B cell (primary cell): ENCODE data around the gene POTEF. TPM values are rescaled to one million over a fixed set of nuclear protein-coding genes. Genes with fewer than 3 reads are reported as not detected.
"Not testable (repeated sequence)": the region's sequence is repeated elsewhere in the genome, so short reads cannot be mapped to it uniquely, and the experiment has no call there.

Experiments
- ATAC-seq: fragments of 200-7000 bp; cut with Tn5 transposase; one replicate; pipeline ENCODE4 v1.10.0; 2021; ENCODE audit warnings: low read depth, mild to moderate bottlenecking, moderate number of reproducible peaks, moderate library complexity
- CTCF ChIA-PET: fragments of 350-600 bp; sonication (Branson Sonifier 250); formaldehyde crosslinking; loops from one replicate; lab custom pipeline; 2021; ENCODE audit warnings: antibody characterized with exemption, inconsistent platforms; lab: Charles Lee
- POLR2A ChIA-PET: fragments of 350-600 bp; sonication (Branson Sonifier 250); formaldehyde crosslinking; loops from one replicate; lab custom pipeline; 2021; ENCODE audit warnings: antibody characterized with exemption; lab: Charles Lee
- DNase-seq: peaks from one replicate; pipeline ENCODE4 v3.0.0; 2013
- H2AFZ ChIP-seq: 2 replicates; pipeline ENCODE4 v1.6.1; 2012; ENCODE audit warnings: mild to moderate bottlenecking, low read depth, low read length; ENCODE audit not compliant: insufficient read depth, poor library complexity, severe bottlenecking
- H3K27ac ChIP-seq, 2 donors: 1 replicate in 1 of 2; 2 replicates in 1 of 2; pipeline ENCODE4 v1.5.1; 2012 to 2013; ENCODE audit warnings: low read length in 2 of 2, mild to moderate bottlenecking in 2 of 2, moderate library complexity in 1 of 2
- H3K27me3 ChIP-seq, 4 experiments: fragments of 200-600 bp in 1 of 4; sonication (generic) in 1 of 4; replicated peaks in 1 of 4; 1 replicate in 2 of 4; 2 replicates in 2 of 4; pipeline versions ENCODE4 v1.6.1 to v1.7.0; 2013 to 2016; ENCODE audit warnings: low read length in 3 of 4, mild to moderate bottlenecking in 2 of 4, mixed read lengths in 1 of 4, moderate library complexity in 1 of 4; ENCODE audit not compliant: insufficient read depth in 4 of 4, control insufficient read depth in 3 of 4; ENCODE audit errors: control extremely low read depth in 1 of 4
- H3K36me3 ChIP-seq, 2 experiments: replicated peaks in 1 of 2; 1 replicate in 1 of 2; 2 replicates in 1 of 2; pipeline versions ENCODE4 v1.6.1 to v1.7.1; 2013; ENCODE audit warnings: low read length in 1 of 2; ENCODE audit not compliant: insufficient read depth in 2 of 2, control insufficient read depth in 1 of 2; ENCODE audit errors: control extremely low read depth in 1 of 2, extremely low read depth in 1 of 2
- H3K4me1 ChIP-seq, 2 donors: fragments of 200-600 bp in 1 of 2; sonication (generic) in 1 of 2; 1 replicate in 1 of 2; 2 replicates in 1 of 2; pipeline versions ENCODE4 v1.5.1 to v1.6.1; 2013 to 2017; ENCODE audit warnings: low read length in 2 of 2; ENCODE audit not compliant: control insufficient read depth in 2 of 2, insufficient read depth in 2 of 2
- H3K4me2 ChIP-seq: replicated peaks from 2 replicates; pipeline ENCODE3; 2012; ENCODE audit warnings: mild to moderate bottlenecking, low read depth, low read length; ENCODE audit not compliant: poor library complexity, severe bottlenecking
- H3K4me3 ChIP-seq, 5 experiments: fragments of 200-600 bp in 1 of 5; sonication (generic) in 1 of 5; 1 replicate in 3 of 5; 2 replicates in 2 of 5; pipeline versions ENCODE4 v1.5.1 to v1.7.0; 2011 to 2016; ENCODE audit warnings: low read length in 4 of 5, mild to moderate bottlenecking in 4 of 5, low read depth in 2 of 5, control low read depth in 1 of 5, moderate library complexity in 1 of 5; ENCODE audit not compliant: insufficient read depth in 1 of 5; ENCODE audit errors: control extremely low read depth in 1 of 5, extremely low read depth in 1 of 5
- H3K79me2 ChIP-seq: fragments of 200-600 bp; sonication (generic); one replicate; pipeline ENCODE4 v1.6.0; 2016; ENCODE audit warnings: low read length; ENCODE audit not compliant: control insufficient read depth, insufficient read depth
- H3K9ac ChIP-seq: fragments of 200-600 bp; sonication (generic); 2 replicates; pipeline ENCODE4 v1.6.1; 2017; ENCODE audit warnings: mild to moderate bottlenecking, low read length, moderate library complexity
- H3K9me3 ChIP-seq, 3 donors: one replicate each; pipeline versions ENCODE4 v1.6.1 to v1.7.1; 2013; ENCODE audit warnings: low read length in 2 of 3; ENCODE audit not compliant: control insufficient read depth in 2 of 3, insufficient read depth in 1 of 3; ENCODE audit errors: control extremely low read depth in 1 of 3
- H4K20me1 ChIP-seq: 2 replicates; pipeline ENCODE4 v1.6.0; 2012; ENCODE audit warnings: mild to moderate bottlenecking, low read length; ENCODE audit not compliant: insufficient read depth, control insufficient read depth, poor library complexity, severe bottlenecking
- H3K27ac Mint-ChIP-seq: one replicate; pipeline ENCODE4 v1.8.0; 2021; ENCODE audit warnings: mixed read lengths
- H3K27me3 Mint-ChIP-seq: one replicate; pipeline ENCODE4 v1.8.0; 2021; ENCODE audit warnings: mixed read lengths
- H3K4me1 Mint-ChIP-seq: one replicate; pipeline ENCODE4 v1.8.0; 2021; ENCODE audit warnings: mixed read lengths
- H3K4me3 Mint-ChIP-seq: one replicate; pipeline ENCODE4 v1.8.0; 2021; ENCODE audit warnings: mixed read lengths
- H3K9me3 Mint-ChIP-seq: one replicate; pipeline ENCODE4 v1.8.0; 2022; ENCODE audit warnings: mixed read lengths; ENCODE audit not compliant: insufficient read depth
- EZH2 ChIP-seq: IDR thresholded peaks from 2 replicates; pipeline ENCODE4 v1.6.1; 2012; ENCODE audit warnings: borderline replicate concordance, low read depth, mild to moderate bottlenecking, moderate library complexity, low read length; ENCODE audit not compliant: insufficient read depth, poor library complexity, severe bottlenecking
- WGBS: methylation state at CpG from one replicate; pipeline ENCODE4 v1.1.5; 2013; ENCODE audit warnings: missing lambda C conversion rate; ENCODE audit not compliant: insufficient coverage; 5-methylcytosine and 5-hydroxymethylcytosine counted together
- intact Hi-C: fragments of 100-400 bp; cut with micrococcal nuclease; formaldehyde crosslinking; loops from one replicate; pipeline ENCODE4 v1.10.0; 2022
- polyA plus RNA-seq: library from polyadenylated mRNA; depleted of rRNA; stranded (reverse); fragments of >200 nt; gene quantifications from 2 replicates; pipeline ENCODE4 v1.2.3, GENCODE V29; 2012
- total RNA-seq, 2 donors: library from RNA; stranded (reverse); fragments of 120-200 nt in 1 of 2; gene quantifications; 1 replicate in 1 of 2; 2 replicates in 1 of 2; pipeline versions ENCODE4 v1.2.3 to v1.2.4, GENCODE V29; 2013 to 2022
- TF ChIP-seq, protein P1 (sequence below): fragments of 200-600 bp; IDR thresholded peaks from one replicate; pipeline ENCODE4 v1.8.0; 2022; ENCODE audit warnings: antibody characterized with exemption, mild to moderate bottlenecking

POTEF gene
- total and polyA plus RNA-seq, 2 donors (not counting 1 experiment from before 2014, with no cell fraction given) = not detected

- Mint-ChIP-seq H3K4me1 (peaks cover 31% of the 10 kb centered on the region), H3K27ac (peak overlapping the region; percentile 41)
- H3K79me2 ChIP-seq, intact Hi-C loops, H3K27ac ChIP-seq, H3K9me3 ChIP-seq, H3K4me2 ChIP-seq, H3K9ac ChIP-seq, H3K27me3 ChIP-seq, DNase-seq, H2AFZ ChIP-seq, CTCF ChIA-PET, H3K4me3 ChIP-seq, H3K9me3 Mint-ChIP-seq, ATAC-seq, H3K4me3 Mint-ChIP-seq, H3K27me3 Mint-ChIP-seq, POLR2A ChIA-PET, H4K20me1 ChIP-seq: not testable (repeated sequence)
- Histone ChIP-seq H3K4me1 (peaks cover 24 to 32% of the 10 kb centered on the region in 2 donors), H3K36me3 (peaks cover 2 to 21% of the 10 kb centered on the region in 2 experiments)
- WGBS = 94% methylated on average over 18 of the region's 25 CpGs
These were observed 32.0 kb upstream of the POTEF start for GRCh38 chr2:130160838-130161705.

GRCh38 chr2:130160131-130160530, 31.1 kb upstream of the POTEF start:
- WGBS = 99% methylated on average over 6 of the region's 6 CpGs
- H3K4me3 ChIP-seq = no peak overlapping the region
- H3K9me3 Mint-ChIP-seq = no peaks in the 10 kb centered on the region
- intact Hi-C loops = no loop called here
- H3K4me2 ChIP-seq = no peak overlapping the region
- H3K9ac ChIP-seq = no peak overlapping the region
- peaks cover 32% of the 10 kb centered on the region for H3K4me1 Mint-ChIP-seq
- ATAC-seq (no peak), DNase-seq (no peak)
- no peak overlapping the region for H2AFZ ChIP-seq
- POLR2A ChIA-PET = no interaction called here
- no peaks in the 10 kb centered on the region for H3K27me3 ChIP-seq
- peaks cover 0 to 12% of the 10 kb centered on the region in 2 experiments for H3K36me3 ChIP-seq
- peaks cover 24 to 32% of the 10 kb centered on the region in 2 donors for H3K4me1 ChIP-seq
- TF ChIP-seq, protein P1, sequence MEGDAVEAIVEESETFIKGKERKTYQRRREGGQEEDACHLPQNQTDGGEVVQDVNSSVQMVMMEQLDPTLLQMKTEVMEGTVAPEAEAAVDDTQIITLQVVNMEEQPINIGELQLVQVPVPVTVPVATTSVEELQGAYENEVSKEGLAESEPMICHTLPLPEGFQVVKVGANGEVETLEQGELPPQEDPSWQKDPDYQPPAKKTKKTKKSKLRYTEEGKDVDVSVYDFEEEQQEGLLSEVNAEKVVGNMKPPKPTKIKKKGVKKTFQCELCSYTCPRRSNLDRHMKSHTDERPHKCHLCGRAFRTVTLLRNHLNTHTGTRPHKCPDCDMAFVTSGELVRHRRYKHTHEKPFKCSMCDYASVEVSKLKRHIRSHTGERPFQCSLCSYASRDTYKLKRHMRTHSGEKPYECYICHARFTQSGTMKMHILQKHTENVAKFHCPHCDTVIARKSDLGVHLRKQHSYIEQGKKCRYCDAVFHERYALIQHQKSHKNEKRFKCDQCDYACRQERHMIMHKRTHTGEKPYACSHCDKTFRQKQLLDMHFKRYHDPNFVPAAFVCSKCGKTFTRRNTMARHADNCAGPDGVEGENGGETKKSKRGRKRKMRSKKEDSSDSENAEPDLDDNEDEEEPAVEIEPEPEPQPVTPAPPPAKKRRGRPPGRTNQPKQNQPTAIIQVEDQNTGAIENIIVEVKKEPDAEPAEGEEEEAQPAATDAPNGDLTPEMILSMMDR = no peak
- TF ChIP-seq EZH2 = no peak
- no peak overlapping the region for H3K27ac ChIP-seq
- H3K4me3 Mint-ChIP-seq = no peak overlapping the region
- no peaks in the 10 kb centered on the region for H3K79me2 ChIP-seq
- peaks cover 0 to 9% (median 0%) of the 10 kb centered on the region in 3 donors for H3K9me3 ChIP-seq
- CTCF ChIA-PET = interaction anchor here (1.3 kb wide), 1 partner anchor 22 kb away, joined by 3 read pairs; the partner anchor contains the start of genes MZT2B and SMPD4
- no peaks in the 10 kb centered on the region for H3K27me3 Mint-ChIP-seq
- no peaks in the 10 kb centered on the region for H4K20me1 ChIP-seq
- H3K27ac Mint-ChIP-seq = peak overlapping the region; percentile 59

DNA sequence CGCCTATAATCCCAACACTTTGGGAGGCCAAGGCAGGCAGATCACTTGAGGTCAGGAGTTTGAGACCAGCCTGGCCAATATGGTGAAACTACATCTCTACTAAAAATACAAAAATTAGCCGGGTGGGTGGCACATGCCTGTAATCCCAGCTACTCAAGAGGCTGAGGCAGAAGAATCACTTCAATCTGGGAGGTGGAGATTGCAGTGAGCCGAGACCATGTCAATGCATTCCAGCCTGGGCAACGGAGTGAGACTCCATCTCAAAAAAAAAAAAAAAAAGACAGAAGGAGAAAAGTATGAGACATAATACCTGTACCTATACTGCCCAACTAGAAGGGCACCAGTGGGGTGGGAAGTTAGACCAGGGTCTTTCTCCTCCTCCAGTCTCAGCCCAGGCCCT, 30.4 kb upstream of the POTEF start:
- H3K79me2 ChIP-seq, H3K27me3 Mint-ChIP-seq, H4K20me1 ChIP-seq, H3K4me3 ChIP-seq, H2AFZ ChIP-seq, intact Hi-C loops, H3K9ac ChIP-seq, DNase-seq, H3K9me3 Mint-ChIP-seq, H3K9me3 ChIP-seq, H3K4me2 ChIP-seq, ATAC-seq, H3K4me3 Mint-ChIP-seq, H3K27me3 ChIP-seq: not testable (repeated sequence)
- ChIA-PET POLR2A (interaction anchor here (0.6 to 2.5 kb wide), 2 partner anchors 20 to 22 kb away, joined by 10 read pairs; partner anchors contain the start of gene SMPD4), CTCF (interaction anchor here (1.3 to 2.5 kb wide), 4 partner anchors 22 to 223 kb away, joined by 3 to 8 read pairs (median 5); partner anchors contain the start of genes MZT2B and SMPD4)
- peak overlapping the region; percentile 56 for H3K27ac Mint-ChIP-seq
- Histone ChIP-seq H3K36me3 (peaks cover 0 to 13% of the 10 kb centered on the region in 2 experiments), H3K27ac (peak overlapping the region in 1 of 2 donors; percentile 18), H3K4me1 (peaks cover 24 to 32% of the 10 kb centered on the region in 2 donors)
- peaks cover 33% of the 10 kb centered on the region for H3K4me1 Mint-ChIP-seq
- WGBS = no CpG with 5 or more reads among the region's 4 CpGs
